ENCODE data around the gene PLEKHA7. TPM values are rescaled to one million over a fixed set of nuclear protein-coding genes. Genes with fewer than 3 reads are reported as not detected.

Gene PLEKHA7
- total and polyA plus RNA-seq, 2 of the 8 experiments (the other 6 are each of a cell fraction or from before 2014, with no cell fraction given) = 11.4 to 25.6 TPM

- no peak for TF ChIP-seq CREB1 (IDR thresholded peaks at IDR 0.05)
- no peak for TF ChIP-seq HDAC2 (IDR thresholded peaks at IDR 0.05; ENCODE audit: borderline replicate concordance in 1 of 2, low read depth in 2 of 2, low read length in 2 of 2)
- TF ChIP-seq SRF (IDR thresholded peaks at IDR 0.05; ENCODE audit: low read depth, low read length) = no peak
Measured at GRCh38 chr11:16964501-16964900, 49.7 kb downstream of the PLEKHA7 start (continued).
